RPMI8226 (cell line): ENCODE measurements around the gene RPP38.

ENCODE experiments used
- DNase-seq: peaks from one replicate; pipeline ENCODE4 v3.0.0-alpha.2; 2015

RPP38 gene, protein sequence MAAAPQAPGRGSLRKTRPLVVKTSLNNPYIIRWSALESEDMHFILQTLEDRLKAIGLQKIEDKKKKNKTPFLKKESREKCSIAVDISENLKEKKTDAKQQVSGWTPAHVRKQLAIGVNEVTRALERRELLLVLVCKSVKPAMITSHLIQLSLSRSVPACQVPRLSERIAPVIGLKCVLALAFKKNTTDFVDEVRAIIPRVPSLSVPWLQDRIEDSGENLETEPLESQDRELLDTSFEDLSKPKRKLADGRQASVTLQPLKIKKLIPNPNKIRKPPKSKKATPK

DNA sequence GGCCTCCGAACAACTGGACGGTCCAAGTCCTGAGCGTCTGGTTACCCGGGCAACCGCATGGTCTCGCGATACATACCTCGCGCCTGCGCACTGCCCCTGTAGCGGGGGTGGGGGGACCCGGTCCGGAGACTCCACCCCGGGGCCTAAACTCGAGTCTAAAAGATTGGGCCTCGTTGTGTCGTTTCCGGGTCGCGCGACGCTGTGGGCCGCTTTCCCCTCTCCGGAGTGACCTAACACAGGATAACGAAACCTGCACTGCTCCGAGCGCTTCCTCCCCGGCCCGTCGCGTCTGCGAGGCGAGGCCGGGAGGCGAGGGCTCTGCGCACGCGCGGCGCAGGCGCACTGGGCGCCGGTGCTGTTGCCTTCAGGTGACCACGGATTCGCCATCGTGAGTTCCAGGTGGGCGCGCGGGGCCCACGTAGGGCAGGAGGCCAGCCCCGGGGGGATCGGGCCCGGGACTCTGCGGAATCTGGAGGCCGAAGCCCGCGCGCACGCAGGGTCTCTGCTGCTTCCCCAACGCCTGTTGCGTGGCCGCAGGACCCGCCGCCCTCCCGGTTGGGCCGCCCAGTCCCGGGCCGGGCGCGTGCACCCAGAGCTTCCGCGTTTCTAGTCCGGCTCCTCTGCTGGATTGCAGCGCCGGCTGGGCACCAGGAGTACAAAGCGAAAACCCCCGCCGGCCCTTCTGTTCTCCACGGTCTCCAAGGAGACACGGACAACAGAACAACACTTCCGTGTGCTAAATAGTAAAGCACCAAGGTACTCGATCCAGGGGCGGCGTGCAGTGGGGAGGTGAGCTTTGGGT, at the start of gene RPP38:
Gene RPP38, plus strand, starts transcription at position 345 of the 802 bp plus-strand sequence. CDS start 5,960 bp downstream, outside the sequence.
- peak; percentile 95 for DNase-seq

DNA sequence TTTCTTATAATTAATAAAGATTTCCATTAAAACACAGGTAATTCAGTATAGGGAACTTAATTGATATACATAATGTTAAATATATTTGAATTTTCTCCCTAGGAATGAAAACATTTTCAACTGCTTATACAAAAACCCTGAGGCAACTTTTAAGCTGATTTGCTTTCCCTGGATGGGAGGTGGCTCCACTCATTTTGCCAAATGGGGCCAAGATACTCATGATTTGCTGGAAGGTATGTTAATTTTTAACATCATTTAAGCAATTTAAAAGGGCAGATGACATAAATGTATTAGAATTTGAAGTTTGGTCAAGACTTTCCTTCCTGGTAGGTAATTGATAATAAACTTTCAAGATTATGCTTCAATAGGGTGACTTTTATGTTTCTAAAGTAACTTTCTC, 47.6 kb upstream of the RPP38 start:
- no peak for DNase-seq

DNA sequence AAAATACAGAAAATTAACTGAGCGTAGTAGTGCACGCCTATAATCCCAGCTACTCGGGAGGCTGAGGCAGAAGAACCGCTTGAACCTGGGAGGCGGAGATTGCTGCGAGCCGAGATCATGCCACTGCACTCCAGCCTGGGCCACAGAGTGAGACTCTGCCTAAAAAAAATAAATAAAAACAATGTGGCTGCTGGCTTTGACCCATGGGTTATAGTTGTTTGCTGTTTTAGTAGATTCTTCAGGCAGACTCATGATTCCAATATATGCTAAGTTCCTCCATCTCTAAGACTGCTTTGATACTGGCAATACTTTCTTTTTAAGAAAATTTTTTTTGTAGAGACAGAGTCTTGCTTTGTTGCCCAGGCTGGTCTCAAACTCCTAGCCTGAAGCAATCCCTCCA, 45.0 kb upstream of the RPP38 start:
- no peak for DNase-seq

DNA sequence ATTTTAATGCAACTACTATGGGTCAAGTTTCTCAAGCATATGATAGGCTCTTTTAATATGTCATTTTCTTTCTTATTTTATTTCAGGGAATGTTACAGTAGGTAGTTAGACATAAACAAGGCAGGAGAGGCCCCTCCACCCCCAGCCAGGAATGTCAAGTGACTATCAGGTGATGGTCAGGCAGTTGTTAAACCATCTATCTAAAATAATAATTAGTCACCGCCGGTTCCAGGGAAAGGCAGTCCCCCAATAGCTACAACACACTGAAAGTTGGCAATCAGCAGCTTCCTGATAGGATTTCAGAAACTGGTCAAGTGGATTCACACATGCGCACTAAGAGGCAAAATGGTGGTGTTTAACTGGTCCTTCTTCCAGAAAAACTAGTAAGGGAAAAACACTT, 44.1 kb upstream of the RPP38 start:
- DNase-seq: no peak

DNA sequence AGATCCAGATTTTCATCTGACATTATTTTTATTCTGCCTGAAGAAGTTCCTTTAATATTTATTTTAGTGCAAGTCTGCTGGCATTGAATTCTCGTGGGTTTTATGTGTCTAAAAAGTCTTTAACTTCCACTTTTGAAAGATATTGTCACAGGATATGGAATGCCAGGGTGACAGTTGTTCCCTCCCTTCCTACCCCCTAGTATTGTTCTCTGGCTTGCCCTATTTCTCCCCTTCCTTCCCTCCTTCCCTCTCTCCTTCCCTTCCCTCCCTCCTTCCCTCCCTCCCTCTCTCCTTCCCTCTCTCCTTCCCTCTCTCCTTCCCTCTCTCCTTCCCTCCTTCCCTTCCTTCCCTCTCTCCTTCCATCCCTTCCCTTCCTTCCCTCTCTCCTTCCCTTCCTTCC, 38.5 kb upstream of the RPP38 start:
- no peak for DNase-seq

DNA sequence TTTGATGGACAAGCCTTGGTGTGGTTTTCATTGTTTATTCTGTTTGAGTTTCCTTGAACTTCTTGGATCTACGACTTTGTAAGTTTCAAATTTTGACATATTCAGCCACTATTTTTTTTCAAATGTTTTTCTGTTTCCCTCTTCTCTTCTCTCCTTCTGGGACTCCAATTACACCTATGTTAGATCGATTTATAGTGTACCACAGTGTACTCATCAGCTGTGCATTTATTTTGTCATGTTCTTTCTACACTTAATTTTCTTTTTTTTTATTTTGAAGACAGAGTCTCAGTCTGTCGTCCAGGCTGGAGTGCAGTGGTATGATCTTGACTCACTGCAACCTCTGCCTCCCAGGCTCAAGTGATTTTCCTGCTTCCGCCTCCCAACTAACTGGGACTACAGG, 37.2 kb upstream of the RPP38 start:
- no peak for DNase-seq

DNA sequence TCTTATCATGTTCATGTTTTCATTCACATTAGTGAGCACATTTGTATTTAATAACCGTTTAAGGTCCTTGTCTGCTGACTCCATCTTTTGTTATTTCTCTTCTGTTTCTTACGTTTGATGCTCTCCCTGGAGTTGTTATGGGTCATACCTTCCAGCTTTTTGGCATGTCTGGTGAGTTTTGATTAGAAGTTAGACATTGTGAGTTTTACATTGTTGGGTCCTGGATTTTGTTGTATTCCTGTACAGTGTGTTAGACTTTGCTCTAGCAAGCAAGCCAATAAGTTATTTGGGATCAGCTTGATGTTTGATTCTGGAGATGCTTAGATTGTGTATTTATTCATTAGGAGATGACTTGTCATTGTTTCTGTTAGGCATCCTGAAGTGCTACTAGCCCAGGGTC, 36.5 kb upstream of the RPP38 start:
- no peak for DNase-seq

DNA sequence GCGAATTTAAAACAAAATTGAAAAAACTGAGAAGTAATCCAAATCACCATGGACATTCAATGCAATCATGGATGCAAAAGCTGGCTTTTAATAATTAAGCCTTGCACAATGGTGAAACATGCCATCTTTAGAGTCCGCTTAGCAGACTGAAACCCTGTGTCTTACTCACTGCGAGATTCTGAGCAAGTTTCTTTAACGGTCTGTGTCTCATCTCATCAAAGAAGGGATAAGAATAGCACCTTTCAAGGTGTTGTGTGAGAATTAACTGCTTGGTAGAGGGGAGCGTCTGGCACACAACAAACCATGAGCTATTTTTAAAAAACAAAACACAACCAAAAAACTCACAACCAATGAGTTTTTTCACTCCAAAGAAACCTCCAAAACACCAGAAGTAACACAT, 30.0 kb upstream of the RPP38 start:
- no peak for DNase-seq

DNA sequence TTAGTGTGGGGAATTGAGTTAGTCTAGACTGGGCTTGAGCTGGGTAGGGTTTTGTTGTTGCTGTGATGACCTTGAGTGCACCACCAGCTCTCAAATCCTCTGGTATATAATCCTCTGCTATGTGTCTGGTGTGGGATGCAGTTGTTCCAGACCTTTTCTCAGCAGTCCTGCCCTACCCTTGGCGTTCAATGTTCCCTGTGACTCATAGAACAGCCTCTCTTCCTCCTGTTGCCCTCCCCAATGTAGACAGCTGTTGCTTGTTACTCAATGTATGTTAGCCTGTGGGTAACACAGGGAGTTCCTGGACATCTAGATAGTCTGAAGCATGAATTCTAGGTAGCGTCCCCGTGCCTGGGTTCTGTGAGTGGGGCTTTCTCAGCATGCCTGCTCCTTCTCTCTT, 28.4 kb upstream of the RPP38 start:
- DNase-seq: no peak

DNA sequence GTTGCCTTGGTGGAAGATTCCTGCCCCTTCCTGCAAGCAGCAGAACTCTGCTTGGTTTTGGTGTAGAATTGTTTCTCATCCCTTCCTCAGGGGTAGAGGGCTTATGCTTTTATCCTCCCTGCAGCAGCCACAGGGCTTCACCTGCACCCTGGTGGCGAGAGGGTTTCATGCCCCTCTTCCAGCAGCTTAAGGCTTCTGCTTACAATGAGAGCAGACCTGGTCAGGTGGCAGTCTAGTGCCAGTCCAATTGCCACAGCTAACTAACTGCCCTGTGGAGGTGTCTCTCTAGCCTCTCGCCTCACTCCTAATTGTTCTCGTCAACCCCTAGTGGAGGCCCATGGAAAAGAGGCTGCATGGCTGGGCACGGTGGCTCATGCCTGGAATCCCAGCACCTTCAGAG, 27.9 kb upstream of the RPP38 start:
- peak; percentile 16 for DNase-seq

DNA sequence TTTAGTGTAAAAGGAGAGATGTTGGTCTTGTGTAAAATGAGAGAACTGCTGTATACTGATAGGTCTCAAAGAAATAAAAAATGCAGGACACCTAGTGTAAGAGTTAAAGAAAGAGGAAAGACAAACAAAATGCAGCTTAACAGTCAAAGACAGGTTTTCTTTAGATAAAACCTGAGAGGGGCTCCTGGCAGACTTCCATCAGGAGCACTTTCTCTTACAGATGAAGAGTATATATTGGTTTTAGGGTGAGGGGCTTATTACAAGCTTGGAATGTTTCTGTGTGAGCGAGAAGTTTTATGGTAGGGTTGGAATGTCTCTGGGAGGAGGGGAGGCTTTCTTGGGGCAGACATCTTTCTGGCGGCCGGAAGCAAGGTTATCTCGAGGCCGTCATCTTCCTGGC, 24.8 kb upstream of the RPP38 start:
- DNase-seq: no peak

DNA sequence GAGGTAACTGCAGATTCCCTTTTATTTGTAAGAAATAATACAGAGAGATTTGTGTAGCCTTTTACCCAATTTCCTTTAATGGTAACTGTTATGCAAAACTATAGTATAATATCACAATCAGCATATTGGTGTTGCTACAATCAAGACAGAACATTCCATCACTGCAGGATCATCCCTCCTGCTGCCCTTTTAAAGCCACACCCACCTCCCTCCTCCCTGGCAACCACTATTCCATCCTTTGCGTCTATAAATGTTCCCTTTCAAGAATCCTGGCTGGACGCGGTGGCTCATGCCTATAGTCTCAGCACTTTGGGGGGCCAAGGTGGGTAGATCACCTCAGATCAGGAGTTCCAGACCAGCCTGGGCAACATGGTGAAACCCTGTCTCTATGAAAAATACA, 21.7 kb upstream of the RPP38 start:
- no peak for DNase-seq

DNA sequence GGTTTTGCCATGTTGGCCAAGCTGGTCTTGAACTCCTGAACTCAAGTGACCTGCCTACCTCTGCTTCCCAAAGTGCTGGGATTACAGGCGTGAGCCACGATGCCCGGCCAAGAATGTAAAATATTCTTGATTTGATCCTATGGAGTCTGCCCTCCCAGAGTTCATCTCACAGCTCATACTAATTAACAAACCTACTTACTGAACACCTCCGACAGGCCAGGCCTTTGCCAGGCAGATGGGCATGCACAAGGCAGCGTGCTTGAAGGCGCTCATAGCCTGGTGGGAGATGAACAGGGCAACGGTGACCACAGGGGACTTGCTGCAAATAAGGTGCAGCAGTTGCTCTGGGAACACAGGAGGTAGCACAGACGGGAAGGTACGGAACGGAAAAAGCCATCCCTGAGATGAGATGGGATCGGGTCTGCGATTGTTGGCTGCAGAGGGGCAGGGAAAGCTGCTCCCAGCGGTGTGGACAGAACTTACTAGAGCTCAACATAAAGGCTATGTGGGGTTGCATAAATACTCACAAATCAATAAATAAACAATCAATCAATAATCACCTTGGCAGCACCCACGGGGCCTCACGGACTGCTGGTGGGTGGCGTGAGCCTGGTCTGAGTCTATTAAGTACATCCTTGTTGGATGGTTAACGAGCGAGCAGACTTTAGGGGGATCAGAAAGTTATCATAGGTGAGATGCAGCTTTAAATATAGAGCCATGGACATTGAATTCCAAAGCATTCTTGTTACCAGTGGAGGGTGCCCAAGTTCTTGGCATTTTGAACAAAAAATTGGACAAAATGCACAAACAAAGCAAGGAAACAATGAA, 13.3 kb upstream of the RPP38 start:
- DNase-seq: no peak

DNA sequence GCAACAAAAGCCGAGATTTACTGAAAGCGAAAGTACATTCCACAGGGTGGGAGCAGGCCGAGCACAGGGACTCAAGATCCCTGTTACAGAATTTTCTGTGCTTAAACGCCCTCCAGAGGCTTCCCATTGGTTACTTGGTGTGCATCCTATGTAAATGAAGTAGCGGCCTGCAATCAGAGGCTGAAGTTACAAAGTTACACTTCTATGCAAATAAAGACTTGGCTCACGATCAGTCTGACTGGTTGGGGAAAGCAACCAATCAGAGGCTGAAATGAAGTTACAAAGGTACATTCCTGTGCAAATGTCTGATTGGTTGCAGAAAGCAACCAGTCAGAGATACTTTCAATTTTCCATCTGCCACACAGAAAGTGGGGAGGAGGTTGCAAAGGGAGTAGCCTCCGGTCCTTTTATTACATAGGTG, 12.6 kb upstream of the RPP38 start:
- DNase-seq: peak; percentile 26

DNA sequence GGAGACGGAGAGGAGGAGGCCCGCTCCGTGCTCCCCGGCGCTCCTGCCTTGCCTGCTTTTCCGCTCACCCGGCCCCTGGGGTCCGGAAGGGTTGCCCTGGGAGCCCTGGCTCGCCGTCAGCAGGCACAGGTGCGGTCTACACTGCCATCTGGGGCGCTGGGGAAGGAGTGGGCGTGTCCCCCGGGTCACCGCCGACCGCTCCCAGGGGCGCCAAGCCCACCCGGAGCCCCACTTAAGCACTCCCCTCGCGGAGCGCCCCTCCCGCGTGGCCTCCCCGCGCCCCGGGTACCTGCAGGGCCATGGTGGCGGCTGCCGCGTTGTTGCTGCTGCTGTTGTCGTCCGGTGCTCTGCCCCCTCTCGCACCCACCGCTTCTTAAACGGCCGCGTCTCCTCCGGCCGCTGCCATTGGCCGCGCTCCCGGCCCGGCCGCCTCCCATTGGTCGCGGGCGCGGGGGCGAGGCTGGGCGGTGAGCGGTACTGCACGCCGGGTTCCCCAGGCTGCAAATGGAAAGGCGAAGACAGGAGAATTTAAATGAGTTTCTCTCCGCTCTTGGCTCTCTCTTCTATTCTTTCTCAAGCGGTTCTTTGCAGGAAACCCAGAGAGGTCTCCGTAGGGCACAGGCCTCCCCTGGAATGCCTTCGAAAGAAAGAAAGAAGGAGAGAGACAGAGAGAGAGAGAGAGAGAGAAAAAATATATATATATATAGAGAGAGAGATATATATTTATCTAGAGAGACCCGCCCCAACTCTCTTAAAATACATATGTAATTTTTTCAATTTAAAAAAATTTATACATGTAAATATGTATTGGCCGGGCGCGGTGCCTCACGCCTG, 8.5 kb upstream of the RPP38 start, which contains the start of gene ACBD7:
Gene ACBD7, minus strand, starts transcription at position 349 of the 834 bp plus-strand sequence. Its CDS starts 48 bp downstream, at position 301.
- DNase-seq: peak; percentile 92

DNA sequence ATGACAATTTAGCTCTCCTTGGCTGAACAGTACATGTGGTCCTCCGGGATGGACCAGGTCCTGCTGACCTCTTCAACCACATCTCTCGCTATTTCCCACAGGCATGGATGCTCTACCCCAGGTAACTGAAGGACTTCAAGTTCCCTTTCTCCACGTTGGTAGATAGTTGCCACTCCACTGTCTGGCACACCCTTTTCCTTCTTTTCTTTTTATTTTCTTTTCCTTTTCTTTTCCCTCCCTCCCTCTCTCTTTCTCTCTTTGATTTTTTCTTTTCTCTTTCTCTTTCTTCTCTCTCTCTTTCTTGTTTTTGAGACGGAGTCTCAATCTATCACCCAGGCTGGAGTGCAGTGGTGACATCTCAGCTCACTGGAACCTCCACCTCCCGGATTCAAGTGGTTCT, 5.7 kb upstream of the RPP38 start:
- DNase-seq: no peak

DNA sequence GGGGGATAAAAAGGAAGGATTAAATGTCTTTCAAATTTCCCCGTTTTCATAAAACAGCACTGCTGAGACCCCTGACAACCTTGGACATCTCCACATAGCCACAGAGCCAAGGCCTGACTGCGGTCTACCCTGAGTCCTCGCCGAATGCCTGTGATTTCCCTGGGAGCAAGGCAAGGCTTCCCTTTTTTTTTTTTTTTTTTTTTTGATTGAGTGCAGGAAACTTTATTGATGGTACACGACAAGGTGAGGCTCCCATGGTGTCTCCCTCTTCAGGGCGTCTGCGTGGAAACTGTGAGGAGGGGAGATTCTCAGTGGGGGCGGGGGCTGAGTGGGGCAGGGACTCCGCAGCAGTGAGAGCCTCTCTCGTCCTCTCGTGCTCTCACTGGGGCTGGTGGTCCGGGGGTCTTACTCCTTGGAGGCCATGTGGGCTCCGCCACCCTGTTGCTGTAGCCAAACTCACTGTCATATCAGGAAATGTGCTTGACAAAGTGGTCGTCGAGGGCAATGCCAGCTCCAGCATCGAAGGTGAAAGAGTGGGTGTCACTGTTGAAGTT, 4.2 kb upstream of the RPP38 start:
- DNase-seq: no peak

DNA sequence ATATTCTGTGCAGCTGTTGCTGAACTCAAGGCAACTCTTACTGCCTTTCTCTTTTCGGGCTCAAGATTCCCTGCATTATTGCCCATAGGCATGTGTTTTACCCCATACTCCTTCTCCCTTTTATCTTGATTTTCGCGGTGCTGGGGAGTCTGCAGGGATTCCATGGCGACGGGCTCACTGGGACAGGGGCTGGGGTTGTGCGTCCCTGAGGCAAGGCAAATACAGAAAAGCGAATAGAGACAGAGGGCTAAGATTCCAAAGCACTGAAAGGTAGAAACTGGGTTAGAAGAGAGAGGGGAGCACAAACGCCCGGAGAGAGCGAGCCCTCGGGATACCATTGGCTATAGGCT, 519 bp upstream of the RPP38 start:
- DNase-seq: no peak

DNA sequence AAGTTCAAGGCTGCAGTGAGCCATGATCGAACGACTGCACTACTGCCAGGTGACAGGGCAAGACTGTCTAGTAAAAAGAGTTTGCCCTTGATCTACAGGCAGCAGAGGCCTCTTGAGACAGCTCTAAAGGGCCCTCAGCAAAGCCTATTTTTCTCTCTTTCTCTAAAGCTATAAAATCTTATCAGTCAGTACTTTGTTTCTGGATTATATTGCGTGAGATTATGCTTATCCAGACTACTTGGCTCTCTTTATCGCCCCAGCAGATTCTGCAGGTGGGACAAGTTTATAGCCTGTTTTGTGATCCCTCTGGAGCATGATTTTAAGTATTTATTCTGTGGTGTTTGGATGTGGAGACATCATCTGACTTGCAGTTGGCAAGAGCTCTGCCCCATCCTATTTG, 2.7 kb downstream of the RPP38 start:
- DNase-seq: no peak

DNA sequence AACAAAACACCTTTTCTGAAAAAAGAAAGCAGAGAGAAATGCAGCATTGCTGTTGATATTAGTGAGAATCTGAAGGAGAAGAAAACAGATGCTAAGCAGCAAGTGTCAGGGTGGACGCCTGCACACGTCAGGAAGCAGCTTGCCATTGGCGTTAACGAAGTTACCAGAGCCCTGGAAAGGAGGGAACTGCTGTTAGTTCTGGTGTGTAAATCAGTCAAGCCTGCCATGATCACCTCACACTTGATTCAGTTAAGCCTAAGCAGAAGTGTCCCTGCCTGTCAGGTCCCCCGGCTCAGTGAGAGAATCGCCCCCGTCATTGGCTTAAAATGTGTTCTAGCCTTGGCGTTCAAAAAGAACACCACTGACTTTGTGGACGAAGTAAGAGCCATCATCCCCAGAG, 6.4 kb downstream of the RPP38 start:
- no peak for DNase-seq

DNA sequence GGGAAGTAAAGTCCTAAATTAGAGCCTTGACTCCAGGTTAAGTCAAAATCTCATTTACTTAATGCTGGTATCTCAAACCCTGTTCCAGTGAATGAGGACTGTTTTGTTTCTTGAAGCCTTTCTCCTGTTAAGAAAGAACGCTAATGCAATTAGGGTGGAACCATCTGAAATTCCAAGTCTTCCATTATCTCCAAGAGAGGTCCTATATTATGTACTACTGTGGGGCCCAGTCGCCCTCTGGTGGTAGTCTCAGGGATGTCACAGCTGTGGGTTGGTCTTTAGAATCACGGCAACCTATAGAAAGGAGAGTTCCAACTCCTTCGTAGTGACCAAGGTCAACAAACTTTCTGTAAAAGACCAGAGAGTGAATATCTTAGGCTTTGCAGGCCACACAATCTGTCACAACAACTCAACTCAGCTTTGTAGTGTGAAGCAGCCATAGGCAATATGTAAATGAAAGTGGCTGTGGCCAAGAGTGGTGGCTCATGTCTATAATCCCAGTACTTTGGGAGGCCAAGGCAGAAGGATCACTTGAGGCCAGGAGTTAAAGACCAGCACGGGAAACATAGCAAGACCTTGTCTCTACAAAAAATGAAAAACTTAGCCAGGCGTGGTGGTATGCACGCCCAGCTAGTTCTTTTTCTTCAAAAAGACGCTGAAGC, 9.3 kb downstream of the RPP38 start:
- peak; percentile 73 for DNase-seq

DNA sequence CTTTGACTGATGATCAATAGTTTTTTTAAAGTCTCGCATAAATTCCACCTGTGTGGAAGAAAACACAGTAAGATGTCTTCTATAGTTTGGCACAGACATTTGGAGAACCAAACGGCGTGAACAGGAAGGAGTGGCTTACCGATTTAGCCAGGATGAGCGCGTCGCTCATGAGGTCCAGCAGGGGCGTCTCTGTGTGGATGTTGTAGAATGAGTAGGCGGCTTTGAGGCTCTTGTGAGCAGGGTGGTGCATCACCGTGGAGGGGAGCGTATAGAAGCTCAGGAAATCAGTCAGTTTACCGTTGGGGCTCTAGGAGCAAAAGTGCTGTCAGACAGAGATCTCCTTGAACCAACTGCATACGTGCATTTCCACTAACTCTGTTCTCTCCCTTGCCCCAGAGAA, 15.5 kb downstream of the RPP38 start:
- DNase-seq: no peak
